Midbrain (tissue), 1 donor: ENCODE data around the gene TSEN34.
"Not testable (repeated sequence)": the region's sequence is repeated elsewhere in the genome, so short reads cannot be mapped to it uniquely, and the experiment has no call there.

ENCODE experiments used
- DNase-seq: peaks from one replicate; lab custom pipeline; 2025; lab: John Stamatoyannopoulos, UW

Gene TSEN34

DNA sequence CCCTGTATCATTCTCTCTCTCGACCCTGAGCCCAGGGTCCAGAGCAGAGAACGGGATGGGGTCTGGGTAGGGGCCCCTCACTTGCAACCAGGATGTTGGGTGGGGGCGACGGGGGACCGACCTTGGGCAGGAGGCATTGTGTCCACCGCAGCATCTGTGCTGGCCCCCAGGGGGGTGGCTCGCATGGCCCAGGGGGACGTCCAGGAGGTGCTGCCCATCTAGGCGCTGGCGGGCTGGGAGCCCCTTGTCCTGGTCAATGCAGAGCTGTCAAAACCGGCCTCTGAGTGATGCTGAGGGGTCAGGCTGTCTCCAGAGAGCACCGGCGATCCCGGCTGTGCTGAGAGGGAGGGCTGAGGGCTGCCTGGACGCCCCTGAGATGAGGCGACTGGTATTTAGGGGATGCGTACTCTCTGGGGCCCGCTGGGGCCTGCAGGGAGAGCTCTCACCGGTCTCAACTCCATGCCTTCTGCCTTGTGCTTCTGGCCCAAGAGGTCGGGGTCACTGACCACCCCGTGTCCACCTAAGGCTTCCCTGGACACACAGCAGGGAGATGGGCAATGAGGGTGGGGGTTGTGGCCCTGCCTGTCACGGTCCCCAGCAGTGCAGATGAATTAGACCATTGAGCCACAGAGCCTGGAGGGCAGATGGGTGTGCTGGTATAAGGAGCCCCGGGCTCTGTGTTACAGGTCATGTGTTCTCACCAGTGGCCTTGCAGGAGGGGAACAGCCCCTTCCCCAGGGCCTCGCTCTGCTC lies 18.1 kb downstream of the TSEN34 start:
- DNase-seq = peak; percentile 52

DNA sequence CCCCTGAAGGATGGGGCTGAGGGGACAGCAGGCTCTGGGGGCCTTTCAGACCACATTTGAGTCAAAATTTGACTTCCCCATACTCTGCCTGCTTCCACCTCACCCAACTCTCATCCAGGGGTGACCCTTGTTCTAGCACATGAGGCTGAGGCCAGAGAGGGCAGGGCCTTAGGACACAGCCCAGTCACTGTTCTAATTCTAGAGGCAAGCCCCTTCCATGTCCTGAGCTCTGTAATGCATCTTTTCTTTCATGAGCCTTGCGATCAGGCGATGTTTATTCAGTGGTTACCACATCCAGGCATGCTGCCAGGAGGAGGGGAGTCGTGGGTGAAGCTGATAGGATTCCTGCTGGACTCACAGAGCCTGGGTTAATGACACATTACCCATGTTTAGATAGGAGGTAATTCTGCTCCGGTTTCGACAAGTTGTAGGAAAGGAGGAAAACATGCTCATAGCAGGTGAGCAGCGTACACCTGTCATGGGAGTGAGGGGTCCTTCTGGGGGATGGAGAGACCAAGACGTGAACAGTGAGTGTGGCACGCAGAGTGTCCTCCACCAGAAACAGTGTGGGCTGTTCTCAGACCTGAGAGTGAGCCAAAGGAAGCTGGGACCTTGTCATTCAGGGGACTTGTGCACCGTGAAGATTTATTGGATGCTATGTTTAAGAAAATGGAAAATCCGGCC lies 18.8 kb downstream of the TSEN34 start:
- DNase-seq = peak; percentile 81

DNA sequence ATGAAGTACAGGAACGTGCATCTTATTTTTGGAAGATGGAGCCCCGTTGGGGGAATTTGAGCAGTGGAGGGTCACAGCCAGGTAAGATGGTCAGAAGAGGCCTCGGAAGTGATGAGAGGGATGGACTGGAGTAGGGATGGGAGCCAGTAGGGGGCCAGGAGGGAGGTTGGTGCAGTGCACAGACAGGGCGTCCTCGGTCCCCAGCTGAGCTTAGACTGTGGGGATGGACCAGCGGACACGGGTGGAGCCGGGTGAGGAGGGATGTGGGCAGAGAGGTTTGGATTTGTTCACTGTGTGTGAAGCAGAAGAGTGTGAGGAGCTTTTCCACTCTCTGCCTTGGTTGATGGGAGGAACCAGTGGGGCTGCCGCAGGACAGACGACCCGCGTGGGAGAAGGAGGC lies 20.1 kb downstream of the TSEN34 start:
- DNase-seq = no peak

DNA sequence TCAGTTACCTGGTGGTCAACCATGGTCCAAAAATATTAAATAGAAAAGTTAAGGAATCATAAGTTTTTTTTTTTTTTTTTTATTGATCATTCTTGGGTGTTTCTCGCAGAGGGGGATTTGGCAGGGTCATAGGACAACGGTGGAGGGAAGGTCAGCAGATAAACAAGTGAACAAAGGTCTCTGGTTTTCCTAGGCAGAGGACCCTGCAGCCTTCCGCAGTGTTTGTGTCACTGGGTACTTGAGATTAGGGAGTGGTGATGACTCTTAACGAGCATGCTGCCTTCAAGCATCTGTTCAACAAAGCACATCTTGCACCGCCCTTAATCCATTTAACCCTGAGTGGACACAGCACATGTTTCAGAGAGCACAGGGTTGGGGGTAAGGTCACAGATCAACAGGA lies 23.1 kb downstream of the TSEN34 start:
- DNase-seq = not testable (repeated sequence)

DNA sequence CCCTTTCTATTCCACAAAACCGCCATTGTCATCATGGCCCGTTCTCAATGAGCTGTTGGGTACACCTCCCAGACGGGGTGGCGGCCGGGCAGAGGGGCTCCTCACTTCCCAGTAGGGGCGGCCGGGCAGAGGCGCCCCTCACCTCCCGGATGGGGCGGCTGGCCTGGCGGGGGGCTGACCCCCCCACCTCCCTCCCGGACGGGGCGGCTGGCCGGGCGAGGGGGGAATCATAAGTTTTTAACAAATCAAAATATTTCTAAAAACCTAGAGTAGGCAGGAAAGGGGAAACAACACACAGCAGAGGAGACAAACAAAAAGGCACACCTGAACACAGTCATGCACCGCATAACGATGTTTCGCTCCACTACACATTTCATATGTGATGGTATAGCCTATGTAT lies 23.6 kb downstream of the TSEN34 start:
- not testable (repeated sequence) for DNase-seq

DNA sequence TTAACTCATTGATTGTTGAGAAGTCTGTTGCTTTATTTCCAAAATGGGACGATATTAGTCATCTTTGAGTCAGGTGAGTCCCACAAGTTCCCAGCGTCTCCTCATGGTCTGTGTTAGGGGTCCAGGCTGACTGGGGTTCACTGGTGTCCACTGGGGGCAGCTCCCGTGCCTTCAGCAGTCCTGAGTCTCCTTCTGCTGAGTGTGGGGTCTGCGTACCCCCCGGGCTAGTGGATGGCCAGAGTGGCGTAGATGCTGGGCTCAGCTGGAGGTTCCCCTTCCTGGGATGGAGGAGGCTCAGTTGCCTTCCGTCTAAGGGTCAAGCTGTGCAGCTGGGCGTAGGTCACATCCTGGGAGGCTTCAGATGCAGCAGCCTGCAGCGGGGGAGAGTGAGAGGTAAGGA lies 25.8 kb downstream of the TSEN34 start:
- no peak for DNase-seq

DNA sequence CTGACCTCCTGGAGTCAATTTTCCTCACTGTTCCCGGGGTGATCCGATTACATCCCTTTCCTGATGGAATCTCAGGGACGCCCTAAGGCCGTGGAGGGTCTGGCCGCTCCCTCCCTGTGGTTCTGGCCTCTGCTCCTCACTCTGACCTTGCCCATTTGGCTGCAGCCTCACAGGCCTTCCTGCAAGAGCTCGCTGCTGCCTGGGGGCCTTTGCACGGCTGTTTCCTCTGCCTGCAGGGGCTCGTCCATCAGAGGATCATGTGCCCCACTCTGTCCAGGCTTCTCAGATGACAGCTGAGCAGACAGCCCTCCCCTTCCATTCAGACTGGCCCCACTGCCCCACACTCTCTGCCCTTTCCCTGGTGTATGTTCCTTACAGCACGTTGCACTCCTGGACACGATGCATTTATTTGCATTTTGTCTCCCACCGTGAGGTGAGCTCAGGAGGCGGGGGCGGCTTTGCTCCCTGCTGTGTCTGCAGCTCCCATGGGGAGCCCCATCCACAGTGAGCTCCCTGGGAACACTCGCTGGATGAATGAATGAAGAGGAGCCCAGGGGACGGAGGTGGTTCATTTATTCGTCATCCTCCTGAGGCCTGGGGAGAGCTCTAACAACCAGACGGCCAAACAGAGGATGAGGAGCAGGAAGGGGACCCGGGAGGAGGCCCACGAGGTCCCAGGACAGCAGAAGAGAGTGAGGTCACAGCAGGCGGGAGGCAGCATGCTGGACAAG lies 26.6 kb downstream of the TSEN34 start:
- DNase-seq = not testable (repeated sequence)

DNA sequence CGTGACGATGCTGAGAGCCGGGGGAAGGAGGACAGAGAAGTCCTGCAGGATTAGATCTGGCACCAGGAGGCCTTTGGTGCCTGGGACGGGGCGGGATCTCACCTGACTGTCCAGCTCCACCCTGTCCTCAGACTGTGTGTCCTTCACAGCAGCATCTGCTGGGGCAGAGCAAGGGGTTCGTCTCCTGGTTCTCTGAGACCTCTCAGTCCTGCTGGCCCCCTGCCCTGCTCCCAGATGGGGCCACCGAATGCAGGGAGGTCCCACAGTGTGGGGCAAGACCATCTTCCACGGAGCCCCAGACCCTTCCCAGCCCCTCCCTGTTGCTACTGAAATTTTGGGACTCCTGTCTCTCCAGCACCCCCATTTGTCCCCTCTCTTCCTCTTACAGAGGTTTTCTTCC lies 27.2 kb downstream of the TSEN34 start:
- DNase-seq = no peak

DNA sequence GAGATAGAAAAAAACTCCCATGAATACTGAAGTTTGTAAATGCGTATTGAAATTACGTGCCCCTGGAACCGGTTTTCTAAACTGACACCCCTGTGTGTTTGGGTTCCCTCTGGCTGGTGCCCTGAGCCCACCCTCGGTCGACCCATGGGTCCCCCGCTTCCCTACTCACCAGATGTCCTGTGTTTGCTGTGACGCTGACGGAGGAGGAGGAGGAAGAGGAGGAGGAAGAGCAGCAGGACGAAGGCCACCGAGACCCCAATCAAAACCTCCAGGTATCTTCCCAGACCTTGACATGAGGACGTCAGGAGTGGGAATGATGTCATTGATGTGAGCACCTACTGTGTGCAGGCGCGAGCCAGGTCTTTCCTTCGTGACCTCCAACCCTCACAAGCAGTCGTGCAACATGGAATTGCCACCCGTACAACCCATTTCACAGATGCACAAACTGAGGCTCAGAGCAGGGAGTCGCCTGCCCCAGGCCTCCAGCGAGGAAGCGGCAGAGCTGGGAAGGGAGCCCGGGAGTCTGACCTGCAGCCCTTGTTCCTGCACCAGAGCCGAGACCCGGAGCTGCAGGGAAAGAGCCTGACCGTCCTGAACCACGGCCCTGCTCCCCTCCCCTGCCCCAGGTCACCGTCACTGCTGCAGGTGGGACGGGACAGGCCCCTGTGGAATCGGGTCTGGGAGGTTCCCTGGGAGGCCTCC lies 28.0 kb downstream of the TSEN34 start:
- no peak for DNase-seq

DNA sequence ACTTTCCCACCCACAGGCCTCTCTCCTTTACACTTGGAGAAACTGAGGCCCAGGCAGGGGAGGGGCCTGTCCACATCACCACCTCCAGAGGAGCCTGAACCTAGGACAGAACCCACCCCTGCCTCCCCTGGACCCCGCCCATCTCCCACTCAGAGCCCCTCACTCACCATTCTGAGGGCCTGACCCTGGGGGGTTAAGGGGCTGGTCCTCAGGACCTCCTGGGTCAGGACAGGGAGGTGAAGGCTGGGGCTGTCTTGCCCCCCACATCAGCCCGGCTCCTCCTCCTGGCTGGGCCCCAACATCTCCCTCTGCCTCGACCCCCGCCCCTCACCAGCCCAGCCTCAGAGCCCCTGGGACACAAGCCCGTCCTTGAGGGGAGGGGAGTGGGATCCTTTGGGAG lies 28.6 kb downstream of the TSEN34 start:
- DNase-seq = not testable (repeated sequence)

DNA sequence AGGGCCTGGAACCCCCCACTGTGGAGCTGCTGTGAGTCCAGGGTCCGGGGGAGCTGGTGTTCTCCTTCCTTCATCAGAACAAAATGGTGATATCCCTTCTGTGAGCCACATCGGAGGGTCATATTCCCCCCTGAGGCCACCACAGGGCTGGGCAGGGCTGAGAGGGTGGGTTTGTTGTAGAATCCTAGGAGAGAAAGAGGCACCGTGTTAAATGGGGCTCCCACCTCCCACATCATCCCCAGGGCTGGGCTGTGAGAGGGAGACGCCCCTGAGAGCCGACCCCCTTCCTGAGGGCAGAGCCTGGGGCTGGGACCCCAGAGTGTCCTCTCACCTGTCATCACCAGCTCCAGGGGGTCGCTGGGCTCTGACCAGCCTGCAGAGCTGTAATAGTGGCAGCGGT lies 30.8 kb downstream of the TSEN34 start:
- not testable (repeated sequence) for DNase-seq

DNA sequence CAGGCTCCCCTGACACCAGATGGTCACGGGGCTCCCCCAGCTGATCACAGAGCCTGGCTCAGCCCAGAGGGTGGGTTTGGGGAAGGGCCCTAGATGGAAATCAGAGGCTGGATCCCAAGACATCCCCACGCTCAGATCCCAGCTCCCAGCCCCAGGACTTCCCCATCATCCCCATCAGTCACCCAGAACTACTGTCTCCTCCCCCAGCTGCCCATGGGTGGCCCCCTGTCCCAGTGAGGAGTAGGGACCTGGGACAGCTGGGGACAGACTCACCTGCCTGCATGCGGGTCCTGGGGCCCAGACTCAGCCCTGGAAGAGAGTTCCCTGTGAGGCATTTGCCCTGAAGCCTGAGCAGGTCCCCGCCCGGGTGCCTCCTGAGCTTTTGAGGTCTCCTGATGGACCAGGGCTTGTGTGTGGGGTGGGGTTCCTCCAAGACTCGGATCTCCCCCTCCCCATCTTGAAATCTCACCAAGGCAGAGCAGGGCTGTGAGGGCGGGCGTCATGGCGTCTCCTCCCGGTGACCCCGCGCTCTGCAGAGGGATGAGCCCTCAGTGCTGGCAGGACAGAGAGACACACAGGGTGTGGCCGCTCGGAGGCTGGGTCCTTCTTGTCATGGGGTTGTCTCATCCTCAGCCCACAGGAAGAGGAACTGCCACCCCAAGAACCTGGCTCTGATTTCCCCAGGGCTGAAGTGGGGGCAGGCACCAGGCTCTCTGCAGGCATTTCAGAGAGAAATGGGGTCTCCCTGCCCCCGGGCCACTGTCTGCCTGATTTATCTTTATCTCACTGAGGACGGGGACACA lies 31.6 kb downstream of the TSEN34 start, which contains the start of gene LILRB3:
Gene LILRB3, minus strand, starts transcription at position 534 of the 803 bp plus-strand sequence. Its CDS starts 31 bp downstream, at position 503.
- DNase-seq = not testable (repeated sequence)

DNA sequence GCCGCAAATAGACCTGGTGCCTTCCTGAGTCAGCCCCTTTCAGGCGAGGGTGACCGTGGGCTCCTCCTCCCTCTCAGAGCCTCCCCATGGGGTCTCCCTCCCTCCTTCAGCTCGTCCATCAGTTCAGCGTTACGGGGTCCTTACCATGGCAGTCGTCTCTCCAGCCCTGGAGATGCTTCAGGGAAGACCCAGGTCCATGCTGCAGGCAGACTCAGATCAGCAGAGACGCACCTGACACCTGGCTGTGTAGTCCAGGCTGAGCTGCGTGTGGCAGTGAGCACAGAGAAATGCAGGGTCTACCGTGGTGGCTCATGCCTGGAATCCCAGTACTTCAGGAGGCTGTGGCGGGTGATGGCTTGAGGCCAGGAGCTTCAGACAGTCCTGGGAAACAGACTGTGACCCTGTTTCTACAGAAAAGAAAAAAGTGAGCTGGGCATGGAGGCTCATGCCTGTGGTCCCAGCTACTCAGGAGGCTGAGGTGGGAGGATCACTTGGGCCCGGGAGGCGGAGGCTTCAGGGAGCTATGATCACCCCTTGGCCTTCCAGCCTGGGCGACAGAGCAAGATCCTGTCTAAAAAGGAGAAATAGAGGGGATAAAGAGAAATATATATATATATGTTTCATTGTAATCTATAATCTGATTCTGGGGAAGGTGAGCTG lies 32.3 kb downstream of the TSEN34 start:
- not testable (repeated sequence) for DNase-seq

DNA sequence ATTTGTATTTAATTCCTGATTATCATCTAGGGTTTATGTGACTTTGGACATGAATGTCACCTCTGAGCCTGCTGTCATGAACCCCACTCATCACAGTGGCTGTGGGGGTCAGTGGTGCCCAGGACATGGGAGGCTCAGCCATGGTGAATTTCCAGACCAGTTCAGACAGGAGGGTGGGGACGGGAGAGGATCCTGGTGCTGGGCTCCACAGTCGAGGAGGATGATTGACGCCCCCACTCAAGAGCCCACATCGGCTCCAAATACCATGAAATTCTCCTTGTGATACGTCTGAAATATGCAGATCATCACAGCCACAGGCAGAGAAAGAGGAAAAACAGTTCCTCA lies 32.8 kb downstream of the TSEN34 start:
- not testable (repeated sequence) for DNase-seq

DNA sequence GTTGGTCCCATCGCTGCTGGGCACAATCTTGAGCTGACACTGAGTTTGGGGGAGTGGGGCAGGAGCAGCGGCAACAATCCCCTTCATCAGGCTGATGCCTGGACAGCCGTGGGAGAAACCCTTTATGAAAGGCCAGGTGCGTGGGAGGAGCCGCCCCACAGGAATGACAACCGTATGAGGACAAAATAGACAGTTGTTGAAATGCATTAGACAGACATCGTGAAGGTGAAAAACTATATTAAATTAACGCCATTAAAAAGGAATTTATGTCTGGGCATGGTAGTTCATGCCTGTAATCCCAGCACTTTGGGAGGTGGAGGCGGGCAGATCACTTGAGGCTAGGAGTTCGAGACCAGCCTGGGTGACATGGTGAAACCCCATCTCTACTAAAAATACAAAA lies 33.5 kb downstream of the TSEN34 start:
- DNase-seq = not testable (repeated sequence)

DNA sequence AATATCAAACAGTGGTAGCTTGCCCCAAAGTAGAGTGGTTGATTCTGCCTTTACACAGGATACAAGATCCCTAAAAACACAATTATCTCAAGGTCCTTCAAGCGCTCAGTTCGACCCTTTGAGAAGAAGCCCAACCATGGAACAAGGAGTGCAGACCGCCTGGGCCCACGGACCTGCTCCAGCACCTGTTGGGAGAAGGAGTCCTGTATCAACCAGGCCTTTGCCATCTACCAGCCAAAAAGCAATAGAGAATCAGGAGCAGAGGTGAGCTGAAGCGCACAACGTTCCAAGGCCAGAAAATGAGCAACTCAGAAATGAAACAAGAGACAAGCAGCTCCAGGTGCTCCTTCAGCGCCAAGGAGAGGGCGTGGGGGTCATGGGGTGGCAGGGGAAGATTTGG lies 38.0 kb downstream of the TSEN34 start:
- no peak for DNase-seq

DNA sequence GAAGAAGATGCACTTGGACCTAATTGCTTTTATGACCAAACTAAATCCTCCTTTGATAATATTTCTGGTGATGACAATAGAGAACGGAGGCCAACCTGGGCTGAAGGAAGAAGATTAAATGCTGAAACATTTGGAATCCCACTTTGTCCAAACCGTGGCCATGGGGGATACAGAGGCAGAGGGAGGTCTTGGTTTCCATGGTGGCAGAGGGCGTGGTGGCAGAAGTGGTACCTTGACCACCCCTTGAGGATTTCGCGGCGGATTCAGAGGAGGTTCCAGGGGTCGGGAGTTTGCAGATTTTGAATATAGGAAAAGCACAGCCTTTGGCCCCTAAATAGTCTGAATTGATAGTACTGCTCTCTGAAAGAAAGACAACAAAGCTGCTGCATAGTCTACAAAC lies 38.9 kb downstream of the TSEN34 start:
- DNase-seq = no peak

DNA sequence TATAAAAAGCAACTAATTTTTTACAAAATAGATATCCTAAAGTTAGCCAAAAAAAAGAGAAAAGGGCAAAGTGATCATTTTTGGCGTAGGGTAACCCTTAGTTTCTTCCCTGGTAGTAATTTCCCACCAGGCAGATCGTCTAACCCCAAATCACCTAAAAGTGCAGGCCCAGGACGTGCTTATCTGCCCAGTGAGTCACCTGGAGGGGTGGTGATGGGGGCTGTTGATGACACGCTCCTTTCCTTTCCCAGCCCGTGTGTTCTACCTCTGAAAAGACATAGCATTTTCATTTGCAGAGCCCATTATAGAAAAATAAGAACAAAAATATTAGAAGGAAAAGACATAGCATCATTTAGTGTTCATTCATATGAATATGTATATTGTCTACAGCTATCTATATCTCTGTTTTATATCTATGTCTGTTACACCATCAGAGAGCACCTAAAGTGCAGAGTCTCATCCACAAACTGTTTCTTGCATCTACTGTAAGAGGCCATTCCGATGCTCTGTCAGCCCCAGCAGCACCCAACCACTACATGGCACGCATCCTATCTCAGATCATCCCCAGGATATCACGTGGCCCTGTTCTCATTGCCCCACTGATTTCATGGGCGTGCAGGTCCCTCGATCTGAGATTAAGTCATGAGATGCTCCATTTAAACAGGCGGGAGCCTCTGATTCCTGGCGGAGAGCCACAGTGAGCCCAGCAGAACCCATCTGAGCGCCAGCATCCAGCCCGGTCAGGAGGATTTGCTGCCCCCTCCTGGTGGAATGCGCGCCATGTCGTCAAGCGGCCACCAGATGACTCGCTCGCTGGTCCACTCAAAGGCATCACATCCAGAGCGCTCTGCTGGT lies 40.2 kb downstream of the TSEN34 start:
- peak; percentile 86 for DNase-seq

DNA sequence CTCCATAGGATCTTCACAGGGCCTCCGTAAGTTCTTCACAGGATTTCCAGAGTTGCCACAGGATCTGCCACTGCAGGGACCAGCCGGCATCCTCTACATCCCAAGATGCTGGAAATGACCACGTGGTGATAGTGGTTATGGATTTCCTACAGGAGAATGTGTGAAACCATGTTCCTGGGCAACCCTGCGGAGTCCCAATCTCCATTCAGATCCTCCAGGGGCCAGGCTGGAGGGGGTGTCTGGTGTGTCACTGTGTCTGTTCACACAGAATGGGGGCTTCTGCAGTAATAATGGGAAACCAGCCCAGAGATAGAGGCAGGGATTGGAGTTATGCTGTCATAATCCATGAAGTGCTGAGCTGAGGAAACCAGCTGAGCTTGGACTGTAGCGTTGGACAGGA lies 42.8 kb downstream of the TSEN34 start:
- DNase-seq = no peak
